ENCODE data around the gene OR10G8. TPM values are rescaled to one million over a fixed set of nuclear protein-coding genes. Genes with fewer than 3 reads are reported as not detected.

Gene OR10G8
- total RNA-seq, 1 experiment from 2014 or later: not detected

DNA sequence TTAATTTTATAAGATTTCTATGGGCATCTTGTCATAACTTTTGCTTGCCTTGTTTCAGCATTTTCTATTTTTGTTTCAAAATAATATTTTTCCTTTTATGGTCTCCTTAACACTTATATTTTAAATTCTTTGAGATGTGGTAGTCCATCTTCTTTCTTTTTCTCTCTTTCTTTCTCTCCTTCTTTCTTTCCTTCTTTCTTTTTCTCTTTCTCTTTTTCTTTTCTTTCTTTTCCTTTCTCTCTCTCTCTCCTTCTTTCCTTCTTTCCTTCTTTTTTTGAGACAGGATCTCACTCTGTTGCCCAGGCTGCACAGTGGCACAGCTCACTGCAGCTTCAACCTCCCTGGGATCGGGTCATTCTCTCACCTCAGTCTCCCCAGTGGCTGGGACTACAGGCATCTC lies 50.7 kb downstream of the OR10G8 start:
- no peak for DNase-seq (ENCODE audit: low spot score)

DNA sequence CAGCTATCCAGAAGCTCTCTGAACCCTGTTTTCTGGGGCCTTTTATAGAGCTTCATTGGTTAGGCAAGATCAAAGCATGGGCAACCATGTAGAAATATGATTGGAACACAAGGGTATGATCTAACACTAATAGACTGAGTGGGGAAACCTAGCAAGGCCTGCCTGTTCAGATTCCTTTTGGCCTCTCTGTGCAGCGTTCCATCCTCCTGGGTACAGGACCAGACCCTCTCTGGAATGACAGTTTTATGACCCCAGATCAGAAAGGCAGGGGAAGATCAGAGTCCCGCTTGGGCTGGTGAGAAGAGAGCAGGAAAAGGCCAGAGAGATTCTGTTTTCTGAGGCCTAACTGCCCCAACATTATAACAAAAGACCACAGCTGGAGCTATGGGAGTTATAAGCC lies 52.0 kb downstream of the OR10G8 start:
- DNase-seq (ENCODE audit: low spot score): no peak

DNA sequence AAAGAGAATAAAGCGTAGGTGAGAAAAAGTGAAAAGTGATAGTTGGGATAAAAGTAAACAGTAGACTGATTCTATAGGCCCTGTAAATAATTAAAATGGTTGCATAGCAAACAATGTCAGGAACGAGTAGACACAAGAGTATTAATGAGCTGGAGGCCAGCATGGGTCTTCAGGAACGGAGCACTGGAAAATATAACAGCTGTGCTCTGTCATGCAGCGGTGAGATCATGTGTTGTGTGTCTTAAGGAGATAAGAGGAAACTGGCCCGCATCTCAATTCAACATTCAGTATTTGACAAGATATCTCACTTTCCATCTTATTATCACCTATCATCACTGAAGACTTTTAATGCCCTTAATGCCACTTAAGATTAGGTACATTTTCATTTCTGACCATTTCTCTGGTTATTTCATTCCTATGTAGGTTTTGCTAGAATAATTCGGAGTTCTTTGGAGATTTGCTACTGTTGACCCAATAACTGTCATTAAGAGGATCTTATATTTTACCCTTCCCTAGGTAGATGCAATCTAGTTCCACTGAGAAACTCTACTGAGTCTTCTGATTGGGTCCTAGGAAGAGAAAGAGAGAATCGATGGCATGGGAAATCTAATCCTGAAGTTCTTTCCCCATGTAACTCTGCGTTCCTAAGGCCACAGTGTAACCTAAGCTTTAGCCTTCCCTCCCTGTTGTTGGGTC lies 53.2 kb downstream of the OR10G8 start:
- no peak for DNase-seq (ENCODE audit: low spot score)

Other genes with a start within 250 kb of the OR10G8 start
- not detected in 2 replicates for gene OR6M1, start 220.4 kb upstream of the OR10G8 start, total RNA-seq (2014; rRNA removed; shearing (Covaris generic))
- not detected in 2 replicates for gene TMEM225, start 141.1 kb upstream of the OR10G8 start, total RNA-seq (2014; rRNA removed; shearing (Covaris generic))
- gene OR8D4, start 124.6 kb upstream of the OR10G8 start, total RNA-seq (2014; rRNA removed; shearing (Covaris generic)): not detected in 2 replicates
- not detected in 2 replicates for gene OR4D5, start 87.2 kb upstream of the OR10G8 start, total RNA-seq (2014; rRNA removed; shearing (Covaris generic))
- gene OR6T1, start 83.0 kb upstream of the OR10G8 start, total RNA-seq (2014; rRNA removed; shearing (Covaris generic)): not detected in 2 replicates
- not detected in 2 replicates for gene OR10S1, start 49.0 kb upstream of the OR10G8 start, total RNA-seq (2014; rRNA removed; shearing (Covaris generic))
- gene OR10G6, start 31.6 kb upstream of the OR10G8 start, total RNA-seq (2014; rRNA removed; shearing (Covaris generic)): not detected in 2 replicates
- gene OR10G4, start 13.8 kb upstream of the OR10G8 start, total RNA-seq (2014; rRNA removed; shearing (Covaris generic)): not detected in 2 replicates
- gene OR10G9, start 3.8 kb upstream of the OR10G8 start, total RNA-seq (2014; rRNA removed; shearing (Covaris generic)): not detected in 2 replicates
- not detected in 2 replicates for gene OR10G7, start 14.5 kb downstream of the OR10G8 start, total RNA-seq (2014; rRNA removed; shearing (Covaris generic))
- gene VWA5A, start 88.7 kb downstream of the OR10G8 start, total RNA-seq (2014; rRNA removed; shearing (Covaris generic)): 0.18 and 0.81 TPM in 2 replicates
- gene OR10D3, start 156.5 kb downstream of the OR10G8 start, total RNA-seq (2014; rRNA removed; shearing (Covaris generic)): not detected in 2 replicates
- not detected in 2 replicates for gene OR8G1, start 214.3 kb downstream of the OR10G8 start, total RNA-seq (2014; rRNA removed; shearing (Covaris generic))
- not detected in 2 replicates for gene OR8G5, start 229.6 kb downstream of the OR10G8 start, total RNA-seq (2014; rRNA removed; shearing (Covaris generic))

Measured in HT-29 (cell line).